Endothelial cell of umbilical vein (primary cell): Measurements from ENCODE around the gene MAML2. TPM values are rescaled to one million over a fixed set of nuclear protein-coding genes. Genes with fewer than 3 reads are reported as not detected.

Source experiments
- BruUV-seq: library from RNA; stranded (reverse); fragments of 400-500 nt; replicated peaks from 2 replicates; lab custom pipeline; 2021; lab: Mats Ljungman, UMichigan
- CTCF ChIA-PET: fragments of 300-600, 350-600 bp; sonication (Branson Sonifier 250); formaldehyde crosslinking; loops from one replicate; lab custom pipeline; 2021; ENCODE audit warnings: antibody characterized with exemption, inconsistent platforms; lab: Charles Lee
- POLR2A ChIA-PET: fragments of 300-600, 350-600 bp; sonication (Branson Sonifier 250); formaldehyde crosslinking; loops from one replicate; lab custom pipeline; 2021; ENCODE audit warnings: antibody characterized with exemption, inconsistent platforms; lab: Charles Lee
- DNase-seq: peaks from one replicate; pipeline ENCODE4 v3.0.0-alpha.2; 2011; ENCODE audit warnings: low read depth, low spot score
- FAIRE-seq: peaks from 2 replicates; lab custom pipeline; 2011; peaks lifted over from hg19 to GRCh38; lab: Jason Lieb, UNC
- H2AFZ ChIP-seq: 2 replicates; pipeline ENCODE4 v1.6.0; 2012; ENCODE audit warnings: low read depth, low read length, control low read depth, inconsistent platforms
- H3K27ac ChIP-seq: 2 replicates; pipeline ENCODE4 v1.5.1; 2011; ENCODE audit warnings: low read depth, mild to moderate bottlenecking, control low read depth, low read length, moderate library complexity; ENCODE audit not compliant: insufficient read depth
- H3K27me3 ChIP-seq, 2 experiments: 2 replicates each; pipeline versions ENCODE4 v1.6.0 to v1.6.1; 2011; ENCODE audit warnings: low read length in 2 of 2, mixed read lengths in 1 of 2; ENCODE audit not compliant: control insufficient read depth in 2 of 2, insufficient read depth in 2 of 2
- H3K36me3 ChIP-seq, 2 experiments: 2 replicates in 1 of 2; 3 replicates in 1 of 2; pipeline ENCODE4 v1.5.1; 2011; ENCODE audit warnings: low read length in 2 of 2, mild to moderate bottlenecking in 1 of 2, moderate library complexity in 1 of 2; ENCODE audit not compliant: control insufficient read depth in 2 of 2, insufficient read depth in 2 of 2; ENCODE audit errors: extremely low read depth in 1 of 2
- H3K4me1 ChIP-seq: 3 replicates; pipeline ENCODE4 v1.5.1; 2011; ENCODE audit warnings: mild to moderate bottlenecking, low read length; ENCODE audit not compliant: control insufficient read depth, insufficient read depth; ENCODE audit errors: extremely low read depth
- H3K4me2 ChIP-seq: 2 replicates; pipeline ENCODE4 v1.6.1; 2011; ENCODE audit warnings: low read length, control low read depth, mixed read lengths; ENCODE audit not compliant: insufficient read depth
- H3K4me3 ChIP-seq, 3 experiments: fragments of 200-600 bp in 1 of 3; sonication (generic), shearing (Covaris generic) in 1 of 3; replicated peaks in 1 of 3; 2 replicates each; pipeline ENCODE4 v1.5.1; 2011 to 2016; ENCODE audit warnings: control low read depth in 3 of 3, low read length in 3 of 3, mild to moderate bottlenecking in 2 of 3, inconsistent platforms in 1 of 3, low read depth in 1 of 3, moderate library complexity in 1 of 3; ENCODE audit not compliant: insufficient read depth in 1 of 3
- H3K79me2 ChIP-seq: 2 replicates; pipeline ENCODE4 v1.6.0; 2012; ENCODE audit warnings: low read length, inconsistent platforms; ENCODE audit not compliant: control insufficient read depth, insufficient read depth
- H3K9ac ChIP-seq: replicated peaks from 2 replicates; pipeline ENCODE3; 2011; ENCODE audit warnings: low read length, control low read depth; ENCODE audit not compliant: insufficient read depth; ENCODE audit errors: extremely low read depth
- H3K9me1 ChIP-seq: replicated peaks from 3 replicates; pipeline ENCODE4 v1.6.0; 2011; ENCODE audit warnings: mild to moderate bottlenecking, low read length; ENCODE audit not compliant: control insufficient read depth, insufficient read depth; ENCODE audit errors: extremely low read depth
- H3K9me3 ChIP-seq: replicated peaks from 2 replicates; pipeline ENCODE4 v1.5.1; 2012; ENCODE audit warnings: low read length, inconsistent platforms; ENCODE audit not compliant: control insufficient read depth, insufficient read depth
- H4K20me1 ChIP-seq: replicated peaks from 2 replicates; pipeline ENCODE3; 2011; ENCODE audit warnings: mild to moderate bottlenecking, low read length; ENCODE audit not compliant: control insufficient read depth, insufficient read depth; ENCODE audit errors: extremely low read depth
- CTCF ChIP-seq, 2 donors: IDR thresholded peaks; 1 replicate in 1 of 2; 2 replicates in 1 of 2; pipeline ENCODE4 v1.5.1; 2011; ENCODE audit warnings: low read length in 2 of 2, mild to moderate bottlenecking in 2 of 2, moderate library complexity in 2 of 2, control low read depth in 1 of 2, inconsistent platforms in 1 of 2, low read depth in 1 of 2; ENCODE audit not compliant: insufficient read depth in 1 of 2; ENCODE audit errors: extremely low read depth in 1 of 2
- EZH2 ChIP-seq: IDR thresholded peaks from 2 replicates; pipeline ENCODE4 v1.6.1; 2012; ENCODE audit warnings: borderline replicate concordance, low read depth, mild to moderate bottlenecking, moderate library complexity, low read length, inconsistent platforms; ENCODE audit not compliant: severe bottlenecking
- FOS ChIP-seq: IDR thresholded peaks from 2 replicates; pipeline ENCODE4 v1.6.1; 2011; ENCODE audit warnings: mild to moderate bottlenecking, low read length, moderate library complexity, borderline replicate concordance; ENCODE audit not compliant: insufficient read depth
- GATA2 ChIP-seq: IDR thresholded peaks from 2 replicates; pipeline ENCODE4 v1.7.0; 2011; ENCODE audit warnings: low read depth, mild to moderate bottlenecking, moderate library complexity, mixed read lengths, low read length; ENCODE audit not compliant: insufficient read length, insufficient read depth
- JUN ChIP-seq: IDR thresholded peaks from 2 replicates; pipeline ENCODE4 v1.6.1; 2011; ENCODE audit warnings: borderline replicate concordance, low read depth; ENCODE audit not compliant: insufficient read length, insufficient read depth
- MAX ChIP-seq: IDR thresholded peaks from 2 replicates; pipeline ENCODE4 v1.6.1; 2011; ENCODE audit not compliant: insufficient read depth, insufficient read length
- MYC ChIP-seq: IDR thresholded peaks from one replicate; pipeline ENCODE4 v1.6.1; 2011; ENCODE audit warnings: mild to moderate bottlenecking, low read depth, low read length
- POLR2A ChIP-seq: IDR thresholded peaks from 2 replicates; pipeline ENCODE4 v1.6.1; 2012; ENCODE audit warnings: low read depth, mild to moderate bottlenecking, control low read depth, low read length
- POLR2AphosphoS5 ChIP-seq: IDR thresholded peaks from 2 replicates; pipeline ENCODE4 v1.6.1; 2012; ENCODE audit warnings: low read depth, mild to moderate bottlenecking, control low read depth, low read length, moderate library complexity; ENCODE audit not compliant: insufficient read depth
- dilution Hi-C: fragments of 300-500 bp; cut with MboI; formaldehyde crosslinking; loops from one replicate; pipeline ENCODE4 v1.15.0; 2019; ENCODE audit warnings: low sequenced_read_pairs; ENCODE audit not compliant: extremely low pct_ligation_motif_present
- intact Hi-C: fragments of 100-400 bp; cut with micrococcal nuclease; formaldehyde crosslinking; loops from one replicate; pipeline ENCODE4 v1.10.0; 2022
- polyA plus RNA-seq, 4 experiments: library from polyadenylated mRNA; depleted of rRNA in 3 of 4; stranded (reverse) in 3 of 4; unstranded in 1 of 4; fragments of >200 nt; gene quantifications; 2 replicates each; pipeline versions ENCODE4 v1.2.1 to v1.2.3, GENCODE V29; 2011 to 2012; ENCODE audit warnings: missing spikeins in 1 of 4
- total RNA-seq: library from RNA; stranded (reverse); gene quantifications from 2 replicates; pipeline ENCODE4 v1.2.3, GENCODE V29; 2021

MAML2 gene
- total and polyA plus RNA-seq, 2 donors (not counting 3 experiments of a cell fraction or from before 2014, with no cell fraction given): 12.4 to 16.8 TPM

GRCh38 chr11:96027021-96027420 is 316.0 kb downstream of the MAML2 start:
- BruUV-seq: no TSS peak
- no peak for FAIRE-seq
- CTCF ChIA-PET: interaction anchor here (0.7 kb wide), 1 partner anchor 29 kb away, joined by 3 read pairs; no protein-coding TSS in a partner anchor

More at GRCh38 chr11:96027021-96027420, 316.0 kb downstream of the MAML2 start:
- Histone ChIP-seq H2AFZ (no peak overlapping the region), H3K9ac (no peak overlapping the region), H3K4me1 (peaks cover 12% of the 10 kb centered on the region), H3K9me1 (no peaks in the 10 kb centered on the region), H3K4me3 (no peak overlapping the region), H3K4me2 (no peak overlapping the region), H4K20me1 (peaks cover 4% of the 10 kb centered on the region), H3K36me3 (no peaks in the 10 kb centered on the region), H3K9me3 (no peaks in the 10 kb centered on the region), H3K27ac (no peak overlapping the region), H3K27me3 (no peaks in the 10 kb centered on the region), H3K79me2 (no peaks in the 10 kb centered on the region)
- DNase-seq: no peak
- intact Hi-C loops (no loop called here), dilution Hi-C loops (no loop called here)
- POLR2A ChIA-PET: no interaction called here
- TF ChIP-seq POLR2A (no peak), FOS (no peak), CTCF (IDR thresholded peaks at IDR 0.05; ENCODE audit: extremely low read depth in 1 of 2, insufficient read depth in 1 of 2, low read depth in 1 of 2, low read length in 2 of 2) (no peak), JUN (no peak), EZH2 (no peak), GATA2 (no peak), MYC (no peak), MAX (no peak), POLR2AphosphoS5 (no peak)
